ENCODE data around the gene ARSB.

The ARSB gene

GRCh38 chr5:78798673-78799029, 186.5 kb downstream of the ARSB start:
- no peak for DNase-seq (ENCODE audit: low read depth)
- H3K4me3 ChIP-seq (ENCODE audit: control insufficient read depth, low read depth, low read length) = no peak overlapping the region
- TF ChIP-seq CTCF (conservative IDR thresholded peaks at IDR 0.05; ENCODE audit: control insufficient read depth, insufficient read depth, low read depth, low read length) = no peak

- peak; percentile 61 for DNase-seq (ENCODE audit: low read depth)
- no peak for TF ChIP-seq CTCF (conservative IDR thresholded peaks at IDR 0.05; ENCODE audit: control insufficient read depth, insufficient read depth, low read depth, low read length)
- no peak overlapping the region for H3K4me3 ChIP-seq (ENCODE audit: control insufficient read depth, low read depth, low read length)
Observed at GRCh38 chr5:78797936-78798672, 187.0 kb downstream of the ARSB start.

GRCh38 chr5:78795757-78796156, 189.4 kb downstream of the ARSB start:
- DNase-seq (ENCODE audit: low read depth) = peak; percentile 30
- no peak for TF ChIP-seq CTCF (conservative IDR thresholded peaks at IDR 0.05; ENCODE audit: control insufficient read depth, insufficient read depth, low read depth, low read length)
- no peak overlapping the region for H3K4me3 ChIP-seq (ENCODE audit: control insufficient read depth, low read depth, low read length)

- no peak for DNase-seq (ENCODE audit: low read depth)
- no peak for TF ChIP-seq CTCF (conservative IDR thresholded peaks at IDR 0.05; ENCODE audit: control insufficient read depth, insufficient read depth, low read depth, low read length)
- H3K4me3 ChIP-seq (ENCODE audit: control insufficient read depth, low read depth, low read length) = no peak overlapping the region
Observed at GRCh38 chr5:78794693-78795215, 190.4 kb downstream of the ARSB start.

GRCh38 chr5:78793907-78794662, 191.0 kb downstream of the ARSB start:
- no peak for DNase-seq (ENCODE audit: low read depth)
- H3K4me3 ChIP-seq (ENCODE audit: control insufficient read depth, low read depth, low read length) = no peak overlapping the region
- no peak for TF ChIP-seq CTCF (conservative IDR thresholded peaks at IDR 0.05; ENCODE audit: control insufficient read depth, insufficient read depth, low read depth, low read length)

GRCh38 chr5:78792345-78793055, 192.6 kb downstream of the ARSB start:
- H3K4me3 ChIP-seq (ENCODE audit: control insufficient read depth, low read depth, low read length) = no peak overlapping the region
- no peak for TF ChIP-seq CTCF (conservative IDR thresholded peaks at IDR 0.05; ENCODE audit: control insufficient read depth, insufficient read depth, low read depth, low read length)
- DNase-seq (ENCODE audit: low read depth) = no peak

Data from fibroblast of mammary gland (primary cell).